ENCODE data around the gene FLOT1. TPM values are rescaled to one million over a fixed set of nuclear protein-coding genes. Genes with fewer than 3 reads are reported as not detected.

The FLOT1 gene
- total and polyA plus RNA-seq, 9 of the 15 experiments (the other 6 are each of a cell fraction or from before 2014, with no cell fraction given) = 11.7 to 149 (median 118) TPM

- TF ChIP-seq ZBTB26 (CRISPR knock-in tag; IDR thresholded peaks at IDR 0.05) = no peak
- peak; percentile 43; the same call in 1 of the 2 replicates for TF ChIP-seq ZBTB7A (IDR thresholded peaks at IDR 0.05; ENCODE audit: borderline replicate concordance, control insufficient read depth, low read depth, low read length)
- no peak for TF ChIP-seq ZNF197 (CRISPR knock-in tag; IDR thresholded peaks at IDR 0.05; ENCODE audit: low read depth)
- no peak for TF ChIP-seq MEF2A (IDR thresholded peaks at IDR 0.05; ENCODE audit: control insufficient read depth, low read depth, low read length)
- TF ChIP-seq ZNF232 (CRISPR knock-in tag; IDR thresholded peaks at IDR 0.05) = no peak
- no peak for TF ChIP-seq ZNF184 (CRISPR knock-in tag; IDR thresholded peaks at IDR 0.05)
- no peak for TF ChIP-seq SIN3B (IDR thresholded peaks at IDR 0.05; ENCODE audit: low read depth)
- no peak for TF ChIP-seq TGIF2 (CRISPR knock-in tag; IDR thresholded peaks at IDR 0.05)
- TF ChIP-seq GABPB2 (CRISPR knock-in tag; conservative IDR thresholded peaks at IDR 0.05) = no peak
- TF ChIP-seq CC2D1A (IDR thresholded peaks at IDR 0.05) = peak; percentile 60; the same call in 1 of the 2 replicates
- peak; percentile 86 for TF ChIP-seq MTA1 (IDR thresholded peaks at IDR 0.05; ENCODE audit: borderline replicate concordance)
- peak; percentile 54 for TF ChIP-seq NFIC (IDR thresholded peaks at IDR 0.05)
- TF ChIP-seq EZH2 (IDR thresholded peaks at IDR 0.05; ENCODE audit: borderline replicate concordance, low read depth, low read length) = no peak
- no peak for TF ChIP-seq NR3C1 (CRISPR knock-in tag; IDR thresholded peaks at IDR 0.05)
- no peak for TF ChIP-seq GTF2B (IDR thresholded peaks at IDR 0.05; ENCODE audit: extremely low read depth, insufficient read length)
- peak; percentile 90 for TF ChIP-seq GABPA (tag; conservative IDR thresholded peaks at IDR 0.05; ENCODE audit: low read depth)
- TF ChIP-seq ARID4B (CRISPR knock-in tag; IDR thresholded peaks at IDR 0.05) = no peak
- no peak for TF ChIP-seq CHD2 (IDR thresholded peaks at IDR 0.05; ENCODE audit: low read depth, low read length)
- peak; percentile 60 for TF ChIP-seq L3MBTL2 (IDR thresholded peaks at IDR 0.05)
- peak; percentile 75 to 84 for TF ChIP-seq KDM1A (IDR thresholded peaks at IDR 0.05)
- no peak for TF ChIP-seq BRF2 (IDR thresholded peaks at IDR 0.05; ENCODE audit: borderline replicate concordance, insufficient read depth, insufficient read length)
Measured at GRCh38 chr6:30769088-30769852, 26.8 kb upstream of the FLOT1 start (continued).
